H1 (cell line): Measurements from ENCODE around the gene MAML3. TPM values are rescaled to one million over a fixed set of nuclear protein-coding genes. Genes with fewer than 3 reads are reported as not detected.

ENCODE experiments used
- CTCF ChIA-PET: fragments of 300-600 bp; sonication (Branson Sonifier 250); formaldehyde crosslinking; loops from one replicate; lab custom pipeline; 2021; ENCODE audit not compliant: partially characterized antibody; lab: Charles Lee
- POLR2A ChIA-PET: fragments of 300-600 bp; sonication (Branson Sonifier 250); formaldehyde crosslinking; loops from one replicate; lab custom pipeline; 2021; ENCODE audit warnings: inconsistent platforms; ENCODE audit not compliant: partially characterized antibody; lab: Charles Lee
- DNase-seq, 2 experiments: peaks; one replicate each; pipeline versions ENCODE4 v3.0.0 to v3.0.0-alpha.2; 2010 to 2022; ENCODE audit warnings: low spot score in 2 of 2, low read depth in 1 of 2, mixed read lengths in 1 of 2
- FAIRE-seq: peaks from 2 replicates; lab custom pipeline; 2011; peaks lifted over from hg19 to GRCh38; lab: Jason Lieb, UNC
- H2AFZ ChIP-seq: 2 replicates; pipeline ENCODE4 v1.8.1; 2012; ENCODE audit warnings: low read length, inconsistent platforms
- H2AK5ac ChIP-seq: 2 replicates; pipeline ENCODE4 v1.6.1; 2013; ENCODE audit warnings: low read depth, low read length
- H2BK120ac ChIP-seq: replicated peaks from 2 replicates; pipeline ENCODE3; 2013; ENCODE audit warnings: low read depth, low read length, inconsistent platforms
- H2BK12ac ChIP-seq: 2 replicates; pipeline ENCODE4 v1.6.1; 2013; ENCODE audit warnings: low read depth, low read length
- H2BK15ac ChIP-seq: 2 replicates; pipeline ENCODE4 v1.6.1; 2013; ENCODE audit warnings: low read length
- H2BK20ac ChIP-seq: 2 replicates; pipeline ENCODE4 v1.6.1; 2013; ENCODE audit warnings: low read length
- H2BK5ac ChIP-seq: 2 replicates; pipeline ENCODE4 v1.6.1; 2013; ENCODE audit warnings: low read depth, low read length
- H3K14ac ChIP-seq: 2 replicates; pipeline ENCODE4 v1.6.1; 2013; ENCODE audit warnings: inconsistent platforms; ENCODE audit not compliant: insufficient read length
- H3K18ac ChIP-seq: 2 replicates; pipeline ENCODE4 v1.6.1; 2013; ENCODE audit warnings: low read length; ENCODE audit errors: extremely low read depth
- H3K23ac ChIP-seq: 2 replicates; pipeline ENCODE4 v1.6.1; 2013; ENCODE audit warnings: inconsistent platforms; ENCODE audit not compliant: insufficient read length
- H3K23me2 ChIP-seq: 2 replicates; pipeline ENCODE4 v1.6.1; 2013; ENCODE audit warnings: low read depth, low read length
- H3K27ac ChIP-seq: 2 replicates; pipeline ENCODE4 v1.6.1; 2011; ENCODE audit warnings: low read depth, low read length, inconsistent platforms
- H3K27me3 ChIP-seq, 4 experiments: replicated peaks in 1 of 4; 1 replicate in 1 of 4; 2 replicates in 3 of 4; pipeline versions ENCODE4 v1.6.1 to v1.8.1; 2011 to 2013; ENCODE audit warnings: low read length in 3 of 4, mild to moderate bottlenecking in 3 of 4, inconsistent platforms in 2 of 4, mixed read lengths in 2 of 4, moderate library complexity in 1 of 4; ENCODE audit not compliant: control insufficient read depth in 3 of 4, insufficient read depth in 3 of 4; ENCODE audit errors: extremely low read depth in 1 of 4
- H3K36me3 ChIP-seq, 4 experiments: 2 replicates each; pipeline versions ENCODE4 v1.6.1 to v1.8.1; 2011 to 2013; ENCODE audit warnings: mild to moderate bottlenecking in 4 of 4, low read length in 3 of 4, moderate library complexity in 2 of 4, control low read depth in 1 of 4, inconsistent platforms in 1 of 4; ENCODE audit not compliant: insufficient read depth in 4 of 4, control insufficient read depth in 2 of 4
- H3K4ac ChIP-seq: replicated peaks from 2 replicates; pipeline ENCODE3; 2013; ENCODE audit warnings: low read length, low read depth, mixed read lengths, inconsistent platforms; ENCODE audit not compliant: insufficient read length
- H3K4me1 ChIP-seq, 4 experiments: replicated peaks in 1 of 4; 1 replicate in 1 of 4; 2 replicates in 3 of 4; pipeline versions ENCODE4 v1.6.1 to v1.8.1; 2011 to 2013; ENCODE audit warnings: low read length in 3 of 4, inconsistent platforms in 2 of 4, mixed read lengths in 1 of 4; ENCODE audit not compliant: insufficient read depth in 4 of 4, control insufficient read depth in 3 of 4
- H3K4me2 ChIP-seq, 2 experiments: 2 replicates each; pipeline versions ENCODE4 v1.6.1 to v1.8.1; 2011 to 2013; ENCODE audit warnings: low read depth in 2 of 2, low read length in 2 of 2, control low read depth in 1 of 2, inconsistent platforms in 1 of 2, mild to moderate bottlenecking in 1 of 2; ENCODE audit not compliant: insufficient read depth in 1 of 2
- H3K4me3 ChIP-seq, 4 experiments: fragments of 200-600, 300-600 bp in 1 of 4; sonication (generic), shearing (Covaris generic), sonication (Bioruptor Twin) in 1 of 4; 2 replicates each; pipeline versions ENCODE4 v1.5.1 to v1.8.1; 2011 to 2016; ENCODE audit warnings: low read length in 4 of 4, low read depth in 3 of 4, control low read depth in 2 of 4, inconsistent platforms in 2 of 4, mild to moderate bottlenecking in 2 of 4, mixed read lengths in 1 of 4, moderate library complexity in 1 of 4; ENCODE audit not compliant: insufficient read depth in 2 of 4; ENCODE audit errors: extremely low read depth in 1 of 4
- H3K56ac ChIP-seq: replicated peaks from 2 replicates; pipeline ENCODE3; 2013; ENCODE audit warnings: low read depth, mild to moderate bottlenecking, mixed read lengths, low read length, inconsistent platforms; ENCODE audit not compliant: insufficient read length
- H3K79me1 ChIP-seq: 2 replicates; pipeline ENCODE4 v1.6.1; 2013; ENCODE audit warnings: low read depth, low read length, control low read depth
- H3K79me2 ChIP-seq, 2 experiments: 2 replicates each; pipeline versions ENCODE4 v1.6.1 to v1.8.1; 2012 to 2013; ENCODE audit warnings: low read length in 2 of 2, mild to moderate bottlenecking in 2 of 2, inconsistent platforms in 1 of 2; ENCODE audit not compliant: insufficient read depth in 2 of 2, control insufficient read depth in 1 of 2
- H3K9ac ChIP-seq, 4 experiments: replicated peaks in 1 of 4; 1 replicate in 1 of 4; 2 replicates in 3 of 4; pipeline versions ENCODE4 v1.6.1 to v1.8.1; 2011 to 2013; ENCODE audit warnings: low read depth in 3 of 4, low read length in 3 of 4, control low read depth in 2 of 4, mild to moderate bottlenecking in 2 of 4, moderate library complexity in 2 of 4, inconsistent platforms in 1 of 4; ENCODE audit errors: extremely low read depth in 1 of 4
- H3K9me3 ChIP-seq, 2 experiments: 2 replicates each; pipeline versions ENCODE4 v1.6.1 to v1.8.1; 2012 to 2013; ENCODE audit warnings: mild to moderate bottlenecking in 2 of 2, moderate library complexity in 2 of 2, control low read depth in 1 of 2, inconsistent platforms in 1 of 2, low read depth in 1 of 2, low read length in 1 of 2, mixed read lengths in 1 of 2; ENCODE audit not compliant: insufficient read depth in 2 of 2
- H4K20me1 ChIP-seq, 2 experiments: replicated peaks in 1 of 2; 2 replicates each; pipeline versions ENCODE3 to v1.8.1; 2011 to 2013; ENCODE audit warnings: inconsistent platforms in 2 of 2, low read length in 2 of 2, mild to moderate bottlenecking in 1 of 2; ENCODE audit not compliant: insufficient read depth in 2 of 2, control insufficient read depth in 1 of 2
- H4K5ac ChIP-seq: 2 replicates; pipeline ENCODE4 v1.6.1; 2013; ENCODE audit warnings: low read length, low read depth, mixed read lengths, inconsistent platforms; ENCODE audit not compliant: insufficient read length
- H4K8ac ChIP-seq: 2 replicates; pipeline ENCODE4 v1.8.0; 2013; ENCODE audit warnings: mild to moderate bottlenecking, moderate library complexity, low read length, inconsistent platforms; ENCODE audit not compliant: insufficient read depth; ENCODE audit errors: extremely low read depth
- H4K91ac ChIP-seq: replicated peaks from 2 replicates; pipeline ENCODE3; 2013; ENCODE audit warnings: low read length, mixed read lengths, inconsistent platforms; ENCODE audit not compliant: insufficient read length
- BCL11A ChIP-seq, 2 experiments: IDR thresholded peaks; one replicate each; pipeline ENCODE4 v1.6.1; 2011; ENCODE audit warnings: low read depth in 2 of 2, low read length in 2 of 2, mild to moderate bottlenecking in 2 of 2
- GTF2F1 ChIP-seq: IDR thresholded peaks from 2 replicates; pipeline ENCODE4 v1.6.1; 2012; ENCODE audit warnings: low read depth, low read length, improper control_type of control experiment, borderline replicate concordance
- RBBP5 ChIP-seq: IDR thresholded peaks from 2 replicates; pipeline ENCODE4 v1.7.1; 2012; ENCODE audit warnings: low read depth, mild to moderate bottlenecking, inconsistent platforms, low read length, moderate library complexity, borderline replicate concordance
- TBP ChIP-seq: IDR thresholded peaks from 2 replicates; pipeline ENCODE4 v1.6.1; 2011; ENCODE audit warnings: low read depth, low read length, improper control_type of control experiment
- WGBS, 2 experiments: shearing (Covaris generic) in 1 of 2; methylation state at CpG; one replicate each; pipeline versions ENCODE4 v1.1.6 to v1.1.7; 2013 to 2015; ENCODE audit warnings: low lambda C conversion rate in 2 of 2, mixed read lengths in 2 of 2, inconsistent platforms in 1 of 2, low coverage in 1 of 2, missing lambda C conversion rate in 1 of 2; ENCODE audit not compliant: insufficient replicate concordance in 2 of 2, insufficient coverage in 1 of 2, insufficient read length in 1 of 2; ENCODE audit errors: extremely low coverage in 1 of 2, missing lambda C conversion rate in 1 of 2; 5-methylcytosine and 5-hydroxymethylcytosine counted together
- polyA plus RNA-seq, 7 experiments: library from polyadenylated mRNA; depleted of rRNA in 3 of 7; stranded (reverse) in 5 of 7; unstranded in 2 of 7; fragments of >200 nt in 5 of 7; fragments of 200-250 nt in 2 of 7; gene quantifications; 1 replicate in 5 of 7; 2 replicates in 1 of 7; 4 replicates in 1 of 7; pipeline versions ENCODE4 v1.2.1 to v1.2.3, GENCODE V29; 2011 to 2013; ENCODE audit warnings: missing spikeins in 2 of 7, mixed read lengths in 2 of 7
- total RNA-seq: library from RNA; stranded (reverse); fragmentation: NEBNext Ultra II Directional; extraction: Animal tissue kit (Norgen Biotek cat#: 25700); gene quantifications from 2 replicates; pipeline ENCODE4 v1.2.1, GENCODE V29; 2021

Gene MAML3
- total and polyA plus RNA-seq, 2 of the 8 experiments (the other 6 are each of a cell fraction or from before 2014, with no cell fraction given) = 2.1 to 5.7 TPM

DNA sequence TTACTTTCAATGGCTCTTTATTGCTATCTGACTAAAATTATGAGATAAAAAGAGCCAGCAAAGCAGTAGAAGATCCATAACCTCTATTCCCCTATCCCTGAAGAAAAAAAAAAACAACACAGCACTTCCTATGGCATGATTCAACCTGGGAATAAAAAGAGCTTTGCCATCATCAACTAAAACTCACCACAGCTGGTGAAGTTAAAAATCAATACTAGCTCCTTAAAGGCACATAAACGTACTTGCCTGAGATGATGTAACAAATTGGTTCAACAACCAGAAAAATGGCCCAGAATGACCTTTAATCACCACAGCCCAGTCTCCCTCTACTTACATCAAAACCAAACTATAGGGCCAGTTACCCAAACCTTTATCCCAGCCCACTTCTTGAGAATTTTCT, 153.8 kb downstream of the MAML3 start:
- no peak overlapping the region for H2BK120ac ChIP-seq
- H3K4me1 ChIP-seq = peaks cover 0 to 7% (median 3%) of the 10 kb centered on the region in 4 experiments; a peak in 4 of 7 replicates
- no peak for DNase-seq
- H3K36me3 ChIP-seq = no peaks in the 10 kb centered on the region
- no peak overlapping the region for H3K18ac ChIP-seq
- H3K9me3 ChIP-seq = no peaks in the 10 kb centered on the region
- H4K8ac ChIP-seq = no peak overlapping the region
- CTCF ChIA-PET = interaction anchor here (0.6 to 1.4 kb wide), 4 partner anchors 30 to 394 kb away, joined by 3 to 4 read pairs (median 3); no protein-coding TSS in a partner anchor
- WGBS, 2 experiments = 93% methylated on average over 1 of the region's 1 CpG; no CpG with 5 or more reads in 1 of the 2 experiments
- H2BK5ac ChIP-seq = no peak overlapping the region
- POLR2A ChIA-PET = no interaction called here
- no peaks in the 10 kb centered on the region for H4K20me1 ChIP-seq
- H2AK5ac ChIP-seq = no peak overlapping the region
- H3K23me2 ChIP-seq = no peaks in the 10 kb centered on the region
- no peak overlapping the region for H4K5ac ChIP-seq
- no peak overlapping the region for H3K4me3 ChIP-seq
- no peaks in the 10 kb centered on the region for H3K79me2 ChIP-seq
- H3K79me1 ChIP-seq = no peaks in the 10 kb centered on the region
- no peak overlapping the region for H3K27ac ChIP-seq
- no peak overlapping the region for H3K56ac ChIP-seq
- H2BK12ac ChIP-seq = no peak overlapping the region
- peaks cover 0 to 5% (median 2%) of the 10 kb centered on the region in 4 experiments; a peak in 2 of 7 replicates for H3K27me3 ChIP-seq
- H4K91ac ChIP-seq = no peak overlapping the region
- H3K14ac ChIP-seq = no peak overlapping the region
- no peak overlapping the region for H2BK15ac ChIP-seq
- TF ChIP-seq BCL11A (IDR thresholded peaks at IDR 0.05; ENCODE audit: low read depth in 2 of 2, low read length in 2 of 2) = no peak
- TF ChIP-seq GTF2F1 = no peak
- TF ChIP-seq TBP = no peak
- TF ChIP-seq RBBP5 = no peak
- no peak overlapping the region for H3K4me2 ChIP-seq
- no peak overlapping the region for H3K4ac ChIP-seq
- no peak overlapping the region for H3K9ac ChIP-seq
- FAIRE-seq = no peak
- no peak overlapping the region for H3K23ac ChIP-seq
- no peak overlapping the region for H2BK20ac ChIP-seq
- no peak overlapping the region for H2AFZ ChIP-seq
